Lower lobe of right lung (tissue), 2 donors: Measurements from ENCODE around the gene TSHZ3. TPM values are rescaled to one million over a fixed set of nuclear protein-coding genes. Genes with fewer than 3 reads are reported as not detected.

Experiments
- ATAC-seq, 2 donors: fragments of 200-7000 bp; cut with Tn5 transposase; one replicate each; pipeline ENCODE4 v1.9.1; 2020 to 2022; ENCODE audit warnings: mild to moderate bottlenecking in 2 of 2, moderate library complexity in 2 of 2
- DNase-seq: peaks from one replicate; pipeline ENCODE4 v3.0.0-alpha.2; 2020
- H3K27ac ChIP-seq: fragments of 200-600 bp; one replicate; pipeline ENCODE4 v1.8.0; 2022
- H3K27me3 ChIP-seq: fragments of 200-600 bp; one replicate; pipeline ENCODE4 v1.8.0; 2022; ENCODE audit warnings: low read depth
- H3K36me3 ChIP-seq: fragments of 200-600 bp; one replicate; pipeline ENCODE4 v1.8.0; 2022; ENCODE audit warnings: mild to moderate bottlenecking
- H3K4me1 ChIP-seq: fragments of 200-600 bp; one replicate; pipeline ENCODE4 v1.8.0; 2022
- H3K4me3 ChIP-seq: fragments of 200-600 bp; one replicate; pipeline ENCODE4 v1.8.0; 2022; ENCODE audit warnings: mild to moderate bottlenecking
- H3K9me3 ChIP-seq: fragments of 200-600 bp; one replicate; pipeline ENCODE4 v1.8.0; 2022
- intact Hi-C: fragments of 100-400 bp; cut with DNase I; formaldehyde crosslinking; loops from one replicate; pipeline ENCODE4 v1.11.0; 2022
- total RNA-seq: library from RNA; stranded (reverse); fragmentation: NEBNext Ultra II Directional; extraction: Animal tissue kit (Norgen Biotek cat#: 25700); gene quantifications from one replicate; pipeline ENCODE4 v1.2.1, GENCODE V29; 2021
- TF ChIP-seq, protein P1 (sequence below): fragments of 200-600 bp; IDR thresholded peaks from one replicate; pipeline ENCODE4 v1.8.0; 2022; ENCODE audit warnings: antibody characterized with exemption, mild to moderate bottlenecking
- donor health status: DM: no; HTN: yes; CAD: no; lungs with severe emphysema.

TSHZ3 gene
- total RNA-seq, 1 donor from 2014 or later = 5.7 TPM

DNA sequence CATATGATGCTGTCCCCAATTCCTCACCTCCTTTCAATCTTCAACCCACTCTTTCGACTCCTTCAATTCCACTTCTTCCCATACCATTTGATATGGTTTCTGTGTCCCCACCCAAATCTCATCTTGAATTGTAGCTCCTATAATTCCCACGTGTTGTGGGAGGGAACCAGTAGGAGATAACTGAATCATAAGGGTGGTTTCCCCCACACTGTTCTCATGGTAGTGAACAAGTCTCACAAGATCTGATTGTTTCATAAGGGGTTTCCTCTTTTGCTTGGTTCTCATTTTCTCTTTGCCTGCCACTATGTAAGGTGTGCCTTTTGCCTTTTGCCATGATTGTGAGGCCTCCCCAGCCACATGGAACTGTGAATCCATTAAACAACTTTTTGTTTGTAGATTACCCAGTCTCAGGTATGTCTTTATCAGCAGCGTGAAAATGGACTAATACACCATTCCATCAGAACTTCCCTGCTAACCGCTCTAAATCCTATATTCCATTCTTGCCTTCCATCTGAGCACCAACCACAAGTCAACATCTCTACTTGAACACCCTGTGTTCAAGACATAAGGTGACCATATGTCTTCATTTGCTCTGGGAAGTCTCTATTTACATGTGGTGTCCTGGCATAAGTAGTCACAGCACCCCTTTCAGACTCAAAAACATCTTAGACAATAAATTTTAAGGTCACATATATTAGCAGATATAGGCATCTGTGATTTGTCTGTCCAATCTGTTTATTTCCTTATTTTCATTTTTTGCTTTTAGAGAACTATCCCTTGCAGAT, 122.9 kb downstream of the TSHZ3 start:
- Histone ChIP-seq H3K36me3 (no peaks in the 10 kb centered on the region), H3K27ac (no peak overlapping the region), H3K4me1 (no peaks in the 10 kb centered on the region), H3K9me3 (no peaks in the 10 kb centered on the region), H3K27me3 (no peaks in the 10 kb centered on the region), H3K4me3 (no peak overlapping the region)
- intact Hi-C loops = no loop called here
- no peak for ATAC-seq
- DNase-seq = no peak
- TF ChIP-seq, protein P1, sequence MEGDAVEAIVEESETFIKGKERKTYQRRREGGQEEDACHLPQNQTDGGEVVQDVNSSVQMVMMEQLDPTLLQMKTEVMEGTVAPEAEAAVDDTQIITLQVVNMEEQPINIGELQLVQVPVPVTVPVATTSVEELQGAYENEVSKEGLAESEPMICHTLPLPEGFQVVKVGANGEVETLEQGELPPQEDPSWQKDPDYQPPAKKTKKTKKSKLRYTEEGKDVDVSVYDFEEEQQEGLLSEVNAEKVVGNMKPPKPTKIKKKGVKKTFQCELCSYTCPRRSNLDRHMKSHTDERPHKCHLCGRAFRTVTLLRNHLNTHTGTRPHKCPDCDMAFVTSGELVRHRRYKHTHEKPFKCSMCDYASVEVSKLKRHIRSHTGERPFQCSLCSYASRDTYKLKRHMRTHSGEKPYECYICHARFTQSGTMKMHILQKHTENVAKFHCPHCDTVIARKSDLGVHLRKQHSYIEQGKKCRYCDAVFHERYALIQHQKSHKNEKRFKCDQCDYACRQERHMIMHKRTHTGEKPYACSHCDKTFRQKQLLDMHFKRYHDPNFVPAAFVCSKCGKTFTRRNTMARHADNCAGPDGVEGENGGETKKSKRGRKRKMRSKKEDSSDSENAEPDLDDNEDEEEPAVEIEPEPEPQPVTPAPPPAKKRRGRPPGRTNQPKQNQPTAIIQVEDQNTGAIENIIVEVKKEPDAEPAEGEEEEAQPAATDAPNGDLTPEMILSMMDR = no peak
